D341Med (cell line): ENCODE data around the gene PRR5.

Experiments
- DNase-seq: peaks from one replicate; pipeline ENCODE4 v3.0.0; 2012; ENCODE audit warnings: low spot score

PRR5 gene

GRCh38 chr22:44718418-44718817 is 16.4 kb downstream of the PRR5 start:
- DNase-seq = no peak

DNA sequence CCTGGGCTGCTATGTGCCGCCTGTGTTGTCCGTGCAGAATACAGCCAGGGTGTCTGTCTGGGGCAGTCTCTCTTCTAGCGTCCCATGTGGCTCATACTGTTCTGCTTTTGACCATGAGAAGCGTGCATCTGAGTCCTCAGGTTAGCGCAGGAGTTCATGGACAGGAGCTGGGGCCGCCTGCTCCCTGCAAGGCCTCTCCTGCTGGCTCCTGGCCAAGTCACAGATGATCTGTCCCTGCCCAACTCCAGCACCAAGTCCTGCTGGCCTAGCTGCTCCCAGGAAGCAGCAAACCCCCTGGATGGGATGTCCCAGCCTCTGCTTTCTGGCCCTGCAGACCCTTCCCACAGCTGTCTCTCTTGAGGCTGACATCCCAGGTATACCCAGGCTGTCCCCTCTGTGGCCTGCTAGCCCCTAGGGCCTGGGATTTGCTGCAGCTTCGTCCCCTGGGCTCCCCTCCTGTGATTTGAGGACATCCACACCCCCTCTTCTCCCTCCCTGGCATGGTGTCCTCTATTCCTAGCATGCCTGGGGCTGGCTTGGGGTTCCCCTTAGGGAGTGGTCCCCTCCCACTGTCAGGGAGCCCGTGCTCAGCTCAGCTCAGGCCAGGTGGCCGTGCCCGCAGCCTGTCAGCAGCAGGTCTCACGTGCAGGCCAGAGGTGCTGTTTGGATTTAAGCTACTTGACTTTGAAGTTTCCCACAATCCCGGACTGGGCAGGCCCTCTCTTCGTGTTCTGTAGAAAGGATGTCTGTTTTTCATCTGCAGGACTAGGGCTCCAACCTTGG is 17.8 kb downstream of the PRR5 start:
- DNase-seq = no peak

- DNase-seq = no peak
These were observed 19.2 kb downstream of the PRR5 start for GRCh38 chr22:44721213-44721612.

DNA sequence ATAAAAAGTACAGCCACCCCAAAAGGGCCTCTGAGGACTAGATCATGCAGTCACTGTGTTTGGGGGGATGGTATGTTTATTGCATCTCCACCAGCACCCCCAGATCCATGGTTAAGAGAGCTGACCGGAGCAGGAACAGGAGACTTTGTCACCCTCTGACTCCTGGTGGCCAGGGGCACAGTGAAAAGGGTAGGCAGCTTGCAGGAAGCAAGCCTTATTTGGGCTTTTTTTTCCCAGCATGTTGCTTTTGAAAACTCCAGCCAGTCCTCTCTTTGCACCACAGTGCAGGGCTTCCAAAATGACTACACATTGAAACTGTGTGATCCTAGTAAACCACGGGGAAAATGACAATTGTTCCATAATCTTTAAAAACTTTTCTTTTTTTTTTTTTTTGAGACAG is 20.6 kb downstream of the PRR5 start:
- no peak for DNase-seq

DNA sequence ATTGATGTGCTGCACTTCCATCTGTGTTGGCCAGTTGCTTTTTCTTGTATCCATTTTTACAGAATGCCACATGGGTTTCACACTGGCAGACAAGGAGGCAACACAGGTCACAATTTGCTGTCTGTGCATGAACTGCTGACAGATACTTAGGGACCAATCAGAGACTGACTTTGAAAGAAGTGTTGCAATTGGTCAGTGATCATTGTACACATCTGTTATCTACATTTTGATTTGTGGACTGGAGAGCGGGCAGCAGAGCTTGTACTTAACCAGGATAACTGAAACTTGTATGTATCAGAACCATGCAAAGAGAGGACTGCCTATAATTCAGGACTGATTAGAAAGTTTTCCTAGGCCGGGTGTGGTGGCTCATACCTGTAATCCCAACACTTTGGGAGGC is 21.8 kb downstream of the PRR5 start:
- DNase-seq = no peak

- DNase-seq = no peak
These were observed 22.4 kb downstream of the PRR5 start for GRCh38 chr22:44724416-44724815.

DNA sequence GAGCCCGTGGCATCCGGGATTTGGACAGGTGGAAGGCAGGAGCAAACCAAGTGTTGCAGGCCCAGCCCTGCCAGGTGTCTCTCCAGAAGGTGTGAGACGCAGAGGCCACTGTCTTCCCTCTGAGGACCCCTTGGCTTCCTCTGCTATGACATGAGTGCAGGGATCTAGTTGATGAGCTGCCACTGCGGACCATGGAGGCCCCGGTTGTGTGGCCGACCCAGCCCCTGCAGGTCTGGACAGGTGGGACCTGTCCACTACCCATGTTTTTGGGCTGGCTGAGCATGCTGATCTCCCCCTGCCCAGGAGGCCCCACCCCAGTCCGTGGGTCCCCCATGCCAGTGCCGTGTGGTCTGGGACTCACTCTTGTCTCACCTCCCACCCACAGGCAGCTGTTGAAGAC is 22.9 kb downstream of the PRR5 start:
- DNase-seq = no peak

DNA sequence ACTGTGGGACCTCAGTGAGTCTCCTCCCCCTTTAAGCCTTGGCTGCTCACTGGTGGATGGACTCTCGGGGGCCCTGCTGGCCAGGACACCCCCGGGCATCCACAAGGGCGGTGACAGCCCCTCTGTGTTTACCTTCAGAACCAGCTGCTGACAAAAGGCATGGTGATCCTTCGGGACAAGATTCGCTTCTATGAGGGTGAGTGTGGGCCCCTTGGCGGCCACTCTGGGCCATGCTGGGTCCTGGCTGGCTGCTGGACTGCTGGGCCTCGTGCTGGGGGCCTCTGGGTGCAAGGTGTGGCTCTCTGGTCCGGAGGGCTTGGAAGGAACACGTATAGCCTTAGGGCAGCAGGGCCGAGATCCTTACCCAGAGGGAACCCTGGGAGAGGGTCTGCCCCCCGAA is 24.4 kb downstream of the PRR5 start:
- DNase-seq = no peak

- DNase-seq = no peak
These were observed 25.1 kb downstream of the PRR5 start for GRCh38 chr22:44727148-44727547.

DNA sequence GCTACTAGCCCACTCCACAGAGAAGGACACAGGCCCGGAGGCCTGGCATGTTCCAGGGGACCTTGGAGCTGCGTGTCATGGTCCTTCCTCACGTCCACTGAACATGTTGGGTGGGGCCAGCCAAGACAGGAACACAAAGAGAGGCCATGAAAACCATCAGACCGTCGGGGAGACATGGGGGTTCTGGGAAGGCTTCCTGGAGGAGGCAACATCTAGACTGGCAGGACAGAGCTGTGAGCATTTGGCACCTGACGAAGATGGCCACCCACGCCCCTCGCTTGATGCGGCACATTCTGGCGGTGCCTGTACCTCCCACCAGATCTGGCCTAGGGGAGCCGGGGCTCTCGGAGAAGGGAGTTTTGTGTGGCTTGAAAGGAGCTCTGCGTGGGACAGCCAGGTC is 25.7 kb downstream of the PRR5 start:
- DNase-seq = no peak

DNA sequence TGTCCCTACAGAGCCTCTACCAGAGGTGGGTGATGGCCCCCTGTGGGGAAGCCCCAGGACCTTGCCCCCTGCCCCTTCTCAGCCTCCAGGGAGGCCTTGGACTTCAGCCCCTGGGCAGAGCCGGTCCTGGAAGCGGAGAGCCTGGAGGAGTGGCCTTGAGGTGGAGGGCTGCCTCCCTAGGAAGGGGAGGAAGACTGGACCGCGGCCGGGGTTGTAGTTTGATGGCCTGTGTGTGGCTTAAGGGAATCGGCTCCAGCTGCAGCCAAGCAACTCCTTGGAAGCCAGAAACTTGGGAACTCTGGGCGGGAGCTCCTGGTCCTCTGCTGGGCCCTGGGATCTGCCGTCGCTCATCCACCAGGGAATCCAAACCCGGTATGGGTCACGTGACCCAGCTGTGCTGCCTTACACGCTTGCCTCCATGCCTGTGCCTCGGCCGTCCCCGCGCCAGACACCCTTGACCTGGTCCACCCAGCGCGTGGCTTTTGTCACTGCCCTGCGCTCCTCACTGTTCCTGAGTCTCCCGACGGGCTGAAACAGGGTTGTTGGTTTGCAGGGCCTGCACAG is 26.8 kb downstream of the PRR5 start:
- DNase-seq = no peak

GRCh38 chr22:44729391-44730021 is 27.5 kb downstream of the PRR5 start:
- no peak for DNase-seq

GRCh38 chr22:44730022-44730393 is 28.0 kb downstream of the PRR5 start:
- DNase-seq = no peak

- no peak for DNase-seq
These were observed 28.7 kb downstream of the PRR5 start for GRCh38 chr22:44730490-44731356.

- DNase-seq = no peak
These were observed 29.5 kb downstream of the PRR5 start for GRCh38 chr22:44731357-44731970.

- DNase-seq = no peak
These were observed 30.1 kb downstream of the PRR5 start for GRCh38 chr22:44732017-44732561.

GRCh38 chr22:44732661-44733060 is 30.7 kb downstream of the PRR5 start:
- no peak for DNase-seq

DNA sequence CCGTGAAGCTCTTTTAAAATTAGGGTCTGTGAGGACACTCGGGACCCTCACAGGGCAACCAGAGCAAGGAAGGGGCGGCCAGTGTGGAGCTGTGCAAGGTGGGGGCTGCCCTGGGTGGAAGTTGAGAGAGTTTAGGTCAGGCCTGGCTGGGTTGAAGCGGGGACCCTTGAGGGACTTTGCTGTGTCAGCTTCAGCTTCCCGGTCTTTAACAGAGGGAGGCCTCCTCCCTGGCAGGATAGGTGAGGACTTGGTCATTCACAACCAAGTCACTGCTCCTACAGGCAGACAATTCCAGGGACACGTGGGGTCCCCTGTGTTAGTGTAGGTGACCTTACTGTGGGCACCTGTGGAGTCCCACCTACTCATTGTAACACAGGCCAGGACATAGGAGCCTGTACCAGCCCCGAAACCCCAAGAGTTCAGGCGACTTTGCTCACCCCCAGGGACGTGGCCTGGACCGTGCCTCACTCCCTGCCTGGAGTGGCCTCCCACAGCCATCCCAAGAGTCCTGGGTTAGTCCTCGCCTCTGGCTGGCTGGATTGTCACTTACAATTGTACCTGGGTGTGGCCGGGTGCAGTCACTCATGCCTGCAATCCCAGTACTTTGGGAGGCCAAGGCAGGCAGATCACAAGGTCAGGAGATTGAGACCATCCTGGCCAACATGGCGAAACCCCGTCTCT is 31.6 kb downstream of the PRR5 start:
- DNase-seq = no peak

GRCh38 chr22:44734278-44734677 is 32.3 kb downstream of the PRR5 start:
- no peak for DNase-seq

GRCh38 chr22:44734801-44735517 is 33.0 kb downstream of the PRR5 start:
- no peak for DNase-seq
